HepG2 (cell line): ENCODE measurements around the gene NHP2. TPM values are rescaled to one million over a fixed set of nuclear protein-coding genes. Genes with fewer than 3 reads are reported as not detected.

Source experiments
- ATAC-seq: fragments of 200-7000 bp; cut with Tn5 transposase; 3 replicates; pipeline ENCODE4 v1.9.1; 2020; ENCODE audit warnings: mild to moderate bottlenecking, moderate library complexity
- BruUV-seq: library from RNA; stranded (reverse); fragments of 400-500 nt; replicated peaks from 2 replicates; lab custom pipeline; 2021; lab: Mats Ljungman, UMichigan
- CTCF ChIA-PET: fragments of 300-600 bp; formaldehyde crosslinking; extraction: SDS; loops from one replicate; lab custom pipeline; 2021; ENCODE audit warnings: low total read pairs, inconsistent platforms, low intra/inter-chr PET ratio; lab: Yijun Ruan, JAX
- POLR2A ChIA-PET: fragments of 350-600 bp; sonication (Branson Sonifier 250); formaldehyde crosslinking; loops from one replicate; lab custom pipeline; 2020; ENCODE audit warnings: antibody characterized with exemption, inconsistent platforms; lab: Yijun Ruan, JAX
- DNase-seq: peaks from one replicate; pipeline ENCODE4 v3.0.0-alpha.2; 2015; ENCODE audit warnings: low spot score
- FAIRE-seq: peaks from 3 replicates; lab custom pipeline; 2011; peaks lifted over from hg19 to GRCh38; lab: Jason Lieb, UNC
- H2AFZ ChIP-seq: one replicate; pipeline ENCODE4 v1.6.1; 2011; ENCODE audit warnings: low read length, inconsistent platforms
- H3K27ac ChIP-seq: fragments of 300-600 bp; 3 replicates; pipeline ENCODE4 v1.8.0; 2011; ENCODE audit warnings: mixed run types, mild to moderate bottlenecking, mixed read lengths, low read length, inconsistent platforms; ENCODE audit not compliant: insufficient read depth; ENCODE audit errors: extremely low read length
- H3K27me3 ChIP-seq, 2 experiments: fragments of 200-600 bp in 1 of 2; 2 replicates in 1 of 2; 3 replicates in 1 of 2; pipeline versions ENCODE4 v1.6.0 to v1.8.0; 2011; ENCODE audit warnings: low read length in 2 of 2, mild to moderate bottlenecking in 2 of 2, moderate library complexity in 2 of 2, inconsistent platforms in 1 of 2; ENCODE audit not compliant: insufficient read depth in 2 of 2, control insufficient read depth in 1 of 2
- H3K36me3 ChIP-seq, 2 experiments: fragments of 200-600 bp in 1 of 2; replicated peaks in 1 of 2; 2 replicates in 1 of 2; 3 replicates in 1 of 2; pipeline versions ENCODE4 v1.5.1 to v1.8.0; 2011; ENCODE audit warnings: low read length in 2 of 2, inconsistent platforms in 1 of 2; ENCODE audit not compliant: insufficient read depth in 2 of 2, control insufficient read depth in 1 of 2
- H3K4me1 ChIP-seq: 2 replicates; pipeline ENCODE4 v1.5.1; 2012; ENCODE audit warnings: low read length, inconsistent platforms; ENCODE audit not compliant: insufficient read depth
- H3K4me2 ChIP-seq: 2 replicates; pipeline ENCODE4 v1.6.0; 2011; ENCODE audit warnings: low read depth, low read length, inconsistent platforms
- H3K4me3 ChIP-seq, 3 experiments: fragments of 200-600 bp in 1 of 3; sonication (generic), shearing (Covaris generic) in 1 of 3; replicated peaks in 1 of 3; 2 replicates each; pipeline ENCODE4 v1.5.1; 2011 to 2016; ENCODE audit warnings: low read length in 3 of 3, inconsistent platforms in 2 of 3, low read depth in 2 of 3, mild to moderate bottlenecking in 2 of 3, control low read depth in 1 of 3, mixed read lengths in 1 of 3; ENCODE audit not compliant: insufficient read depth in 1 of 3
- H3K79me2 ChIP-seq: one replicate; pipeline ENCODE4 v1.6.1; 2011; ENCODE audit warnings: low read length, inconsistent platforms; ENCODE audit not compliant: insufficient read depth
- H3K9ac ChIP-seq: 2 replicates; pipeline ENCODE4 v1.6.0; 2011; ENCODE audit warnings: mild to moderate bottlenecking, low read depth, low read length, inconsistent platforms; ENCODE audit not compliant: insufficient read depth
- H3K9me3 ChIP-seq: 2 replicates; pipeline ENCODE4 v1.5.1; 2012; ENCODE audit warnings: mild to moderate bottlenecking, low read length
- H4K20me1 ChIP-seq: 2 replicates; pipeline ENCODE4 v1.6.0; 2011; ENCODE audit warnings: inconsistent platforms, mild to moderate bottlenecking, low read length, moderate library complexity; ENCODE audit not compliant: insufficient read depth
- FOXK1 ChIP-seq: sonication (generic); formaldehyde crosslinking; IDR thresholded peaks from 2 replicates; pipeline ENCODE4 v1.4.0; 2020; ENCODE audit warnings: low read depth, missing genetic modification reagents, borderline replicate concordance
- TCF12 ChIP-seq, 2 experiments: fragments of 450-650 bp in 1 of 2; sonication (generic) in 1 of 2; formaldehyde crosslinking in 1 of 2; IDR thresholded peaks; 2 replicates each; pipeline versions ENCODE4 v1.6.1 to v1.8.0; 2017 to 2022; ENCODE audit warnings: antibody characterized with exemption in 1 of 2, mild to moderate bottlenecking in 1 of 2, missing genetic modification reagents in 1 of 2, moderate library complexity in 1 of 2
- ZNF564 ChIP-seq: sonication (generic); formaldehyde crosslinking; IDR thresholded peaks from 2 replicates; pipeline ENCODE4 v1.8.1; 2023; ENCODE audit warnings: mild to moderate bottlenecking, missing genetic modification reagents
- WGBS: methylation state at CpG from one replicate; pipeline ENCODE4 v1.1.6; 2017; ENCODE audit warnings: low lambda C conversion rate; 5-methylcytosine and 5-hydroxymethylcytosine counted together
- in situ Hi-C: cut with HindIII; loops from 2 replicates; pipeline ENCODE4 v1.10.0; 2017; ENCODE audit warnings: low pct_unique_long_range_greater_than_20kb; ENCODE audit not compliant: extremely low pct_ligation_motif_present
- intact Hi-C: fragments of 100-400 bp; cut with micrococcal nuclease; formaldehyde crosslinking; loops from one replicate; pipeline ENCODE4 v1.10.0; 2022; ENCODE audit not compliant: unreplicated experiment
- polyA plus RNA-seq, 8 experiments: library from polyadenylated mRNA; depleted of rRNA in 3 of 8; stranded (reverse) in 7 of 8; unstranded in 1 of 8; fragments of >200 nt; fragmentation: Illumina TruSeq in 4 of 8; extraction: Trizol in 4 of 8; gene quantifications; 2 replicates each; pipeline versions ENCODE4 v1.2.1 to v1.2.3, GENCODE V29; 2011 to 2016; ENCODE audit warnings: low read depth in 4 of 8, missing spikeins in 1 of 8, mixed read lengths in 1 of 8; ENCODE audit not compliant: insufficient read depth in 1 of 8
- total RNA-seq, 5 experiments: library from RNA; depleted of rRNA; stranded (reverse); fragments of >200 nt; fragmentation: Illumina TruSeq; extraction: Trizol; gene quantifications; 2 replicates each; pipeline ENCODE4 v1.2.3, GENCODE V29; 2016; ENCODE audit warnings: low read depth in 1 of 5

Gene NHP2
- total and polyA plus RNA-seq, 2 of the 13 experiments (the other 11 are each of a cell fraction or from before 2014, with no cell fraction given): 56.2 to 96.1 TPM

DNA sequence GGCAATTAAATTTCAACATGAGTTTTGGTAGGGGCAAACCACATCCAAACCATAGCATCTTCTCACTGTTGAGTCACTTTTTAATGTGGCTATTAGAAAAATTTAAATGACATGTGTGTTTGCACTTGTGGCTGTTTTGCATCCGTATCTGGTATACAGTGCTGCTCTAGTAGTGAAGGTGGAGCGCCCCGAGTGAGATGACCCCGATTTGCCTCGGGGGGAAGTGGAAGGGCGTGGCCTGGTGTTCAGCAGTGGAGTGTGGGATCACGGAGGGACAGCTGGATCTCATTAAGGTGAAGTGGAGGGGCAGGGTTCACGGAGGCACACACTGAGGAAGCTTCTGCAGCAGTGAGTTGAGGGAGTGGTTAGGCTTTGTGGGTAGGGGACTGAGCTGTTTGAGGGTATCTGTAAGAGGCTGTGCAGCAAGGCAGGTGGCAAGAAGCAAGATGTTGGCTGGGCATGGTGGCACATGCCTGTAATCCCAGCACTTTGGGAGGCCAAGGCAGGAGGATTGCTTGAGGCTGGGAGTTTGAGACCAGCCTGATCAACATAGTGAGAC is 39.6 kb upstream of the NHP2 start:
- no peak overlapping the region for H3K9ac ChIP-seq
- no peak overlapping the region for H3K4me3 ChIP-seq
- in situ Hi-C loops: no loop called here
- FAIRE-seq: no peak
- H3K27me3 ChIP-seq: peaks cover 0 to 22% of the 10 kb centered on the region in 2 experiments; a peak in 3 of 5 replicates
- H2AFZ ChIP-seq: no peak overlapping the region
- POLR2A ChIA-PET: no interaction called here
- no peak overlapping the region for H3K4me2 ChIP-seq
- H3K4me1 ChIP-seq: peaks cover 12% of the 10 kb centered on the region
- no peaks in the 10 kb centered on the region for H3K9me3 ChIP-seq
- TF ChIP-seq FOXK1 (CRISPR knock-in tag): no peak
- no peak for DNase-seq
- no peaks in the 10 kb centered on the region for H4K20me1 ChIP-seq
- 18% methylated on average over 8 of the region's 8 CpGs for WGBS
- H3K27ac ChIP-seq: no peak overlapping the region
- intact Hi-C loops: no loop called here
- no peaks in the 10 kb centered on the region for H3K36me3 ChIP-seq
- no TSS peak for BruUV-seq
- no peaks in the 10 kb centered on the region for H3K79me2 ChIP-seq
- no peak for ATAC-seq
- CTCF ChIA-PET: no interaction called here

DNA sequence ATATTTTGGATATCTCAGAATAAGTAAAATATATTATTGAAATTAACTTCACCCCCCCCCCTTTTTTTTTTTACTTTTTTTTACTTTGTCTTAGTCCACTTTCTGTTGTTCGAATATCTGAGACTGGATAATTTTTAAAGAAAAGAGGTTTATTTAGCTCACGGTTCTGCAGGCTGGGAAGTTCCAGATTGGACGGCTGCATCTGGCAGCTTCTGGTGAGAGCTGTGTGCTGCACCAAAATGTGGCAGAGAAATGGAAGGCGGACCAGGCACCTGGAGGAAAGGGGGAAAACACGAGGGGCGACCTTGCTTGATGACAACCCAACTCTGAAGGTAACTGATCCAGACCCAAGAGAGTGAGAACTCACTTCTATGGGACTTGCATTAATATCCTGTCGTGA is 39.1 kb upstream of the NHP2 start:
- Histone ChIP-seq H3K27me3 (peaks cover 0 to 22% of the 10 kb centered on the region in 2 experiments; a peak in 3 of 5 replicates), H3K4me1 (peaks cover 12% of the 10 kb centered on the region), H3K4me2 (no peak overlapping the region), H3K9ac (no peak overlapping the region), H3K27ac (no peak overlapping the region), H2AFZ (no peak overlapping the region), H3K36me3 (no peaks in the 10 kb centered on the region), H3K79me2 (no peaks in the 10 kb centered on the region), H3K9me3 (no peaks in the 10 kb centered on the region), H4K20me1 (no peaks in the 10 kb centered on the region), H3K4me3 (no peak overlapping the region)
- TF ChIP-seq ZNF564 (CRISPR knock-in tag): 0 out of 2 replicates have a peak, but pooled peaks have one; percentile 68
- TF ChIP-seq TCF12 (IDR thresholded peaks at IDR 0.05): no peak
- no peak for TF ChIP-seq TCF12 (CRISPR knock-in tag; IDR thresholded peaks at IDR 0.05)
- intact Hi-C loops: no loop called here
- WGBS: 25% methylated on average over 7 of the region's 7 CpGs
- FAIRE-seq: no peak
- DNase-seq: no peak
- in situ Hi-C loops: no loop called here
- CTCF ChIA-PET: no interaction called here
- no peak for ATAC-seq
- no TSS peak for BruUV-seq
- POLR2A ChIA-PET: no interaction called here
